AG04450 (cell line): Measurements from ENCODE around the gene ATXN1. TPM values are rescaled to one million over a fixed set of nuclear protein-coding genes. Genes with fewer than 3 reads are reported as not detected.

ENCODE experiments used
- CTCF ChIA-PET: fragments of 300-600, 350-600 bp; formaldehyde crosslinking; extraction: SDS; loops from one replicate; lab custom pipeline; 2022; ENCODE audit warnings: antibody characterized with exemption, inconsistent platforms; lab: Charles Lee
- POLR2A ChIA-PET: fragments of 350-600 bp; formaldehyde crosslinking; extraction: SDS; loops from one replicate; lab custom pipeline; 2021; ENCODE audit warnings: antibody characterized with exemption, inconsistent platforms; lab: Yijun Ruan, JAX
- DNase-seq: peaks from one replicate; pipeline ENCODE4 v3.0.0-alpha.2; 2011; ENCODE audit warnings: low read depth, low spot score
- H3K27ac ChIP-seq: one replicate; pipeline ENCODE4 v1.5.1; 2012; ENCODE audit warnings: low read depth, low read length, control low read depth
- H3K27me3 ChIP-seq: one replicate; pipeline ENCODE4 v1.6.0; 2012; ENCODE audit warnings: low read length; ENCODE audit not compliant: control insufficient read depth, insufficient read depth
- H3K4me3 ChIP-seq: 2 replicates; pipeline ENCODE4 v1.5.1; 2011; ENCODE audit warnings: mild to moderate bottlenecking, low read depth, low read length, control low read depth
- H3K9me3 ChIP-seq: 2 replicates; pipeline ENCODE4 v1.5.1; 2012; ENCODE audit warnings: low read length; ENCODE audit not compliant: control insufficient read depth, insufficient read depth
- polyA plus RNA-seq: library from polyadenylated mRNA; depleted of rRNA; stranded (reverse); fragments of >200 nt; gene quantifications from 2 replicates; pipeline ENCODE4 v1.2.3, GENCODE V29; 2011
- TF ChIP-seq, protein P1 (sequence below): IDR thresholded peaks from 2 replicates; pipeline ENCODE4 v1.5.1; 2011; ENCODE audit warnings: low read depth, low read length, control low read depth, inconsistent platforms

ATXN1 gene
- polyA plus RNA-seq, 1 experiment: 12.6 TPM

DNA sequence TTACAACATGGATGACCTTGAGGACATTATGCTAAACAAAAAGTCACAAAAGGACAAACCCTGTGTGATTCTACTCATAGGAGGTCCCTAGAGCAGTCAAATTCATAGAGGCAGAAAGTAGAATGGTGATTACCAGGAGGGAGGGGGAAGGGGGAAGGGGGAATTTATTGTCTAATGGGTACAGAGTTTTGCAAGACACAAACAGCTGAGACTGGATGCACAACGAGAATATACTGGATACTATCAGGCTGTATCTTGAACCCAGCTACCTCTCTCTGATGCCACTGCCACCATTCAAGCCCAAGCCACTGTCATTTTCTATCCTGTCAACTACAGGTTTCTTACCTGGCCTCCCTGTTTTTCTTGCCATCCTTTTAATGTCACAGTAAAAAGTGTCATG lies 252.3 kb downstream of the ATXN1 start:
- CTCF ChIA-PET: interaction anchor here (0.9 kb wide), 1 partner anchor 241 kb away, joined by 3 read pairs; no protein-coding TSS in a partner anchor
- POLR2A ChIA-PET: no interaction called here
- Histone ChIP-seq H3K9me3 (no peaks in the 10 kb centered on the region), H3K27ac (no peak overlapping the region), H3K4me3 (no peak overlapping the region), H3K27me3 (no peaks in the 10 kb centered on the region)
- no peak for DNase-seq
- TF ChIP-seq, protein P1, sequence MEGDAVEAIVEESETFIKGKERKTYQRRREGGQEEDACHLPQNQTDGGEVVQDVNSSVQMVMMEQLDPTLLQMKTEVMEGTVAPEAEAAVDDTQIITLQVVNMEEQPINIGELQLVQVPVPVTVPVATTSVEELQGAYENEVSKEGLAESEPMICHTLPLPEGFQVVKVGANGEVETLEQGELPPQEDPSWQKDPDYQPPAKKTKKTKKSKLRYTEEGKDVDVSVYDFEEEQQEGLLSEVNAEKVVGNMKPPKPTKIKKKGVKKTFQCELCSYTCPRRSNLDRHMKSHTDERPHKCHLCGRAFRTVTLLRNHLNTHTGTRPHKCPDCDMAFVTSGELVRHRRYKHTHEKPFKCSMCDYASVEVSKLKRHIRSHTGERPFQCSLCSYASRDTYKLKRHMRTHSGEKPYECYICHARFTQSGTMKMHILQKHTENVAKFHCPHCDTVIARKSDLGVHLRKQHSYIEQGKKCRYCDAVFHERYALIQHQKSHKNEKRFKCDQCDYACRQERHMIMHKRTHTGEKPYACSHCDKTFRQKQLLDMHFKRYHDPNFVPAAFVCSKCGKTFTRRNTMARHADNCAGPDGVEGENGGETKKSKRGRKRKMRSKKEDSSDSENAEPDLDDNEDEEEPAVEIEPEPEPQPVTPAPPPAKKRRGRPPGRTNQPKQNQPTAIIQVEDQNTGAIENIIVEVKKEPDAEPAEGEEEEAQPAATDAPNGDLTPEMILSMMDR: no peak

GRCh38 chr6:16505711-16506357 lies 255.4 kb downstream of the ATXN1 start:
- Histone ChIP-seq H3K27ac (no peak overlapping the region), H3K27me3 (no peaks in the 10 kb centered on the region), H3K9me3 (no peaks in the 10 kb centered on the region), H3K4me3 (no peak overlapping the region)
- DNase-seq: peak; percentile 37
- TF ChIP-seq, protein P1: no peak
- ChIA-PET POLR2A (no interaction called here), CTCF (interaction anchor here (0.6 to 2.1 kb wide), 3 partner anchors 8 to 219 kb away, joined by 3 to 12 read pairs (median 3); no protein-coding TSS in a partner anchor)

GRCh38 chr6:16504609-16505008 lies 256.7 kb downstream of the ATXN1 start:
- Histone ChIP-seq H3K27me3 (no peaks in the 10 kb centered on the region), H3K4me3 (no peak overlapping the region), H3K27ac (no peak overlapping the region), H3K9me3 (no peaks in the 10 kb centered on the region)
- ChIA-PET POLR2A (no interaction called here), CTCF (interaction anchor here (0.6 to 2.1 kb wide), 5 partner anchors 9 to 959 kb away, joined by 3 to 12 read pairs (median 3); no protein-coding TSS in a partner anchor)
- TF ChIP-seq, protein P1: no peak
- no peak for DNase-seq

GRCh38 chr6:16503970-16504415 lies 257.3 kb downstream of the ATXN1 start:
- Histone ChIP-seq H3K9me3 (no peaks in the 10 kb centered on the region), H3K4me3 (no peak overlapping the region), H3K27me3 (no peaks in the 10 kb centered on the region), H3K27ac (no peak overlapping the region)
- no peak for DNase-seq
- TF ChIP-seq, protein P1: no peak
- POLR2A ChIA-PET: no interaction called here
- CTCF ChIA-PET: interaction anchor here (1.0 to 2.1 kb wide), 2 partner anchors 10 to 94 kb away, joined by 5 to 12 read pairs; no protein-coding TSS in a partner anchor

GRCh38 chr6:16503241-16503775 lies 258.0 kb downstream of the ATXN1 start:
- ChIA-PET POLR2A (no interaction called here), CTCF (interaction anchor here (2.4 kb wide), 1 partner anchor 8 kb away, joined by 13 read pairs; no protein-coding TSS in a partner anchor)
- no peak for DNase-seq
- Histone ChIP-seq H3K9me3 (no peaks in the 10 kb centered on the region), H3K4me3 (no peak overlapping the region), H3K27ac (no peak overlapping the region), H3K27me3 (no peaks in the 10 kb centered on the region)
- TF ChIP-seq, protein P1: no peak
